Dermis blood vessel endothelial cell (primary cell): ENCODE data around the gene CHD6. TPM values are rescaled to one million over a fixed set of nuclear protein-coding genes. Genes with fewer than 3 reads are reported as not detected.

ENCODE experiments used
- DNase-seq: peaks from one replicate; pipeline ENCODE4 v3.0.0; 2010
- total RNA-seq: library from RNA; depleted of rRNA; stranded (reverse); fragments of >200 nt; gene quantifications from 2 replicates; pipeline ENCODE4 v1.2.3, GENCODE V29; 2014

CHD6 gene
- total RNA-seq: 30.0 and 35.6 TPM in 2 replicates

GRCh38 chr20:41617902-41618806 lies at the start of gene CHD6:
CHD6 (minus strand) TSS chr20:41618377; CDS start chr20:41551337, 67,040 bp downstream.
- peak; percentile 100 for DNase-seq

- peak; percentile 21 for DNase-seq
These were observed 46.4 kb upstream of the CHD6 start for GRCh38 chr20:41664584-41664983.

DNA sequence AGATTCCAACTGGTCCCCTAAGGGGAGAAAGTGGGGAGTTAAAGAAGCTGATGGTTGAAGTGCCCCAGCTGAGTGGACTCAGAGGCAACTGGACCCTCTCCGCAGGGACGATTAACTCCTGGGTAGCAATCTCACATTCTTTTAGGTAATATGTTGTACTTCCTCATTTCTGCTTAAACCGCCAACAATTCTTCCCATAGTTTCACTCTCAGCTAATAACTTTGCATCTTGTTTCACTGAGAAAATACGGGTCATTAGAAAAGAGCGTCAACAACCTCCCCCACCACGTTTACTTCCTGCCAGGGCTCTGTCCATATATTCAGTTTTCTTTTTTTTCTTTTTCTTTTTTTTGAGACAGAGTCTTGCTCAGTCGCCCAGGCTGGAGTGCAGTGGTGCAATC lies 39.5 kb upstream of the CHD6 start:
- no peak for DNase-seq

GRCh38 chr20:41655962-41656618 lies 37.9 kb upstream of the CHD6 start:
- DNase-seq: no peak

- peak; percentile 18 for DNase-seq
These were observed 36.7 kb upstream of the CHD6 start for GRCh38 chr20:41654884-41655283.

DNA sequence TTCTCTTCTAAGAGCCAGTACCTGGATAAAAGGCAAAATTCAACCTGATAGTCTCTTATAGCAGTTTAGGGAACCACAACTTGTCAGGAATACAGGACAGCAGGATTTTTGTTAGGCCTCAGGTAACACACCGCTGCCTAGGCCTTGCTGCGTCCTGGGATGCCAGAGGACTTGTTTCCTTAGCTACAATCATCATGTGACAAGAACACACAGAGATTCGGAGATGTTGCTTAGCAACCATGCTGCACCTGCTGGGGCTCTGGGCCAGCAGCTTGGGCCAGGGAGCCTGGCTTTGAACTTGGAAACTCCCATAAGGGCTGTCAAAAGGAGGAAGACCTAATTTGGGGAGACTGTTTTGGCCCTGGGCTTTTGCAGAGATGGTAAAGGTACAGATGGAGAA lies 36.1 kb upstream of the CHD6 start:
- no peak for DNase-seq

GRCh38 chr20:41650231-41650948 lies 32.2 kb upstream of the CHD6 start:
- no peak for DNase-seq

DNA sequence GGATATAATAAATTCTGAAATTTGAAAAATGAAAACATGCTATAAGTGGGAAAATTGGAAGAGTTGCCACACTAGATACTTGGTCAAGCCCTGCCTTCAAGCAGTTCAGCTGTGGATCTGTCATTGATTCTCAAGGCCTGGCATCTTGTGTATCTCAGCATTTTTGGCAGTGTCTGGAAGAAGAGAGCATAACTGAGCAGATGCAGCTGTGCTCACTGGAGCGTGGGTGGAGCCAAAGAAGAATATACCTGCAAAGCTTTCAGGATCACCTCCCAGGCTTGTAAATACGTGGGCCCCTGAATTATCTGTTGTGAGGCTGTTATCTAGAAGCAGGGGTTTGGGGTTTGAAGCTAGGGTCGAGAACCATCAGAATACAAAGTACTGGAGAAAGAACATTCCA lies 31.3 kb upstream of the CHD6 start:
- DNase-seq: no peak

- no peak for DNase-seq
These were observed 27.2 kb upstream of the CHD6 start for GRCh38 chr20:41645372-41645771.

- DNase-seq: peak; percentile 35
These were observed 25.3 kb upstream of the CHD6 start for GRCh38 chr20:41643504-41643938.

DNA sequence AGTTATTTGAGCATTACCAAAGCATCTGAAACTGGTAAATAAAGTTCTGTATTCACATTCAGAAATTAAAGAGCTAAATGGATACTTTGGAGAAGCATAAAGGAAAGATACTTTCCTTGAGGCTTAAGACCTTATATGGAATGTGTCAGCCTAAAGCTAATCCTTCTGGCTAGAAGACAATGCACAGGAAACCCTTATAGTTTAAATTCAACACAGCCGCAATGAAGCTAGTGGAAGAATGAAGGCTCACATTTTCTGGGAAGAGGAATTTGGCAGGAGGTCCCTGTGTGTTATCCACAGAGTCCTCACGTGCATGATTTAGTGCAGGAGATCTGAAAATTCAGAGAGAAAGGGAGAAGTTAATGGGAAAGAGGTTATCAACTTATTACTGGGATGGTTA lies 21.5 kb upstream of the CHD6 start:
- no peak for DNase-seq

DNA sequence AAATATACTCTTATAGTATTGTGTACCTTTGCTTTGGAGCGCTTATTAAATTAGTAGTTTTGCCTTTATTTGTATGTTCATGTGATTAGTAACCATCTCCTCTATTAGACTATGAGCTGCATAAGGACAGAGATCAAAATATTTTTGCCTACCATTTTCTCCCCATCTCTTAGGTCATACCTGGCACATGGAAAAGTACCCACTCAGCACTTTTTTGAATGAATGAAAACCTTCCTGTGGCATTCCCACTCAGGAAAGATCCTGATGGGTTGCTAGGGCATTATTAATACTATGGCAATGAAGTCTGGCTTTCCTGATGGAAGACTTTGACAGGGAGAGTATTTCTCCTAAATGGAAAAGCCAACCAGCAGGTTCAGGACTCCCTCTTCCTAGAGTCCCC lies 20.3 kb upstream of the CHD6 start:
- no peak for DNase-seq

DNA sequence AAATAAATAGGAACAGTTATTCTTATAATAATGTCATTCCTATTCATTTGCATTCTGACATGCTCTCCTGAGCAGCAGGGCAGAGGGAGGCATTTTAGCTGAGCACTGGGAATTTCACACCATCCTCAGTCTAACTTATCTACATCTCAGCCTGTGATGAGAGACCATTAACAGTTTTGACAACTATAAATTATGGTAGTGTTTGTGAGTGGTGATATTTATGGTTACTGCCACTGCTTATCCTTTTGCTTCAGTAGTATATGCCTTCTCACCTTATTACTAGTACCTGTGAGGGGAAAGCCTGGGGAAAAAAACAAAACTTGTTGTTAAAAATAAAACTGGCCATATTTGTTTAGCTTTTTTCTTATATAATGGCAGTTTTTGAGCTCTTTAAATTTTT lies 17.0 kb upstream of the CHD6 start:
- no peak for DNase-seq

- DNase-seq: no peak
These were observed 14.7 kb upstream of the CHD6 start for GRCh38 chr20:41632896-41633295.

DNA sequence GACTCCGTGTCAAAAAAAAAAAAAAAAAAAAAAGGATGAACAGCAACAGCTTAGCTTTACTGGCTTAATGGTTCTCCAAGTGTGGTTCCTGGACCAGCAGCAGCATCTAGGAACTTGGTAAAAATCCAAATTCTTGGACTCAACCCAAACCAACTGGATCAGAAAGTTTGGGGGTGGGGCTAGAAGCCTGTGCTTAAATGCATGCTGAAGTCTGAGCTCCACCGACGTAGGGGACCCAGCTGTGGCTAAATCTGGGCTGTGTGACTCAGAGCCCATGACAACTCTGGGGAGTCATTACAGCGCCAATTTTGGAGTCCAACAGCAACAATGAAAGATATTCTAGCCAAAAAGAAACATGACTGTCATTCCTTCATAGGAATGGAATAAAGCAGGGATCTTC lies 13.6 kb upstream of the CHD6 start:
- no peak for DNase-seq

DNA sequence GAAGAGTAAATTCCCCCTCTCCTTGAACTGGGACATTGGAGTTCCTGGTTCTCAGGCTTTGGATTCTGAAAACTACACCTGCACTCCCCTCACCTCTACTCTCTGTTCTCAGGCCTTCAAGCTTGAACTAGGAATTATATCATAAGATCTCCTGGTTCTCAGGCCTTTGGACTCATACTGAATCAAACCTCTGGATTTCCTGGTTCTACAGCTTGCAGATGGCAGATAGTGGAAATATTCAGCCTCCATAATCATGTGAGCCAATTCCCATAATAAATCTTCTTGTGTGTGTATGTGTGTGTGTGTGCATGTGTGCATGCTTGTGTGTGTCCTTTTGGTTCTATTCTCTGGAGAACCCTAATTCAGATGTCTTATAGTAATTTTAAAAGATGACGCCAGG lies 12.7 kb upstream of the CHD6 start:
- no peak for DNase-seq

GRCh38 chr20:41627611-41628244 lies 9.6 kb upstream of the CHD6 start:
- no peak for DNase-seq

GRCh38 chr20:41627001-41627495 lies 8.9 kb upstream of the CHD6 start:
- DNase-seq: peak; percentile 2

DNA sequence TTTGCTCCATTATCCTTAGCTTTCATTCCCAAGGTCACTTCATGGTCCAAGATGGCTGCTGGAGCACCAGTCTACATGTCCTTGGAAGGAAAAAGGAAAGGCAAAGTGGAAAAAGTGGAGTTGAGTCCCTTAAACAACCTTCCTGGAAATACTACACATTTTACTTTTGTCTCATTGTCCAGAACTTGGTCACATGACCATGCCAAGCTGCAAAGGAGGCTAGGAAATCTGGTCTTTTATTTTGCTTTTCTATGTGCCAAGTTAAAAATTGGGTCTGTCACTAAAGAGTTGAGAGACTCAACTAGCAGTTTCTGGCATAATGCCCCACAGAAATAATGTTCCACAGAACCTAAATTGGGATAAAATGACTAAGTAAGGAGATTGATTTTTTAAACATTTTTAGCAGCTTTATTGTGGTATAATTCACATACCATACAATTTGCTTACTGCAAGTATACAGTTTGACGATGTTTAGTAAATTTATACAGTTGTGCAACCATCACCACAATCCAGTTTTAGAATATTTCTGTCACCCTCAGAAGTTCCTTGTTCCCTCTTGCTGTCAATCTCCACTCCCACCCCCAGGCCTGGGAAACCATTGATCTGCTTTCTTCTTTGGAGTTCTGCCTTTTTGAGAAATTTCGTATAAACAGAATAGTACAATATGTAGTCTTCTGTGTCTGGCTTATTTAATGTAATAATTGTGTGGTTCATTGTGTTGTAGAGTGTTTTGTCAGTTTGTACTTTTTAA lies 5.6 kb upstream of the CHD6 start:
- no peak for DNase-seq

GRCh38 chr20:41622584-41622983 lies 4.4 kb upstream of the CHD6 start:
- DNase-seq: no peak

GRCh38 chr20:41621971-41622370 lies 3.8 kb upstream of the CHD6 start:
- no peak for DNase-seq

GRCh38 chr20:41621421-41621820 lies 3.2 kb upstream of the CHD6 start:
- DNase-seq: no peak
